HG02852 (cell line): Measurements from ENCODE around the gene CASK.
"Not testable (repeated sequence)": the region's sequence is repeated elsewhere in the genome, so short reads cannot be mapped to it uniquely, and the experiment has no call there.

Source experiments
- ATAC-seq: cut with Tn5 transposase; IDR thresholded peaks from one replicate; pipeline ENCODE4 v1.9.1; 2021; ENCODE audit warnings: mild to moderate bottlenecking, moderate library complexity; ENCODE audit not compliant: unreplicated experiment

Gene CASK

GRCh38 chrX:41529221-41529620 lies 394.1 kb downstream of the CASK start:
- no peak for ATAC-seq

- no peak for ATAC-seq
Observed at GRCh38 chrX:41528784-41529183, 394.6 kb downstream of the CASK start.

DNA sequence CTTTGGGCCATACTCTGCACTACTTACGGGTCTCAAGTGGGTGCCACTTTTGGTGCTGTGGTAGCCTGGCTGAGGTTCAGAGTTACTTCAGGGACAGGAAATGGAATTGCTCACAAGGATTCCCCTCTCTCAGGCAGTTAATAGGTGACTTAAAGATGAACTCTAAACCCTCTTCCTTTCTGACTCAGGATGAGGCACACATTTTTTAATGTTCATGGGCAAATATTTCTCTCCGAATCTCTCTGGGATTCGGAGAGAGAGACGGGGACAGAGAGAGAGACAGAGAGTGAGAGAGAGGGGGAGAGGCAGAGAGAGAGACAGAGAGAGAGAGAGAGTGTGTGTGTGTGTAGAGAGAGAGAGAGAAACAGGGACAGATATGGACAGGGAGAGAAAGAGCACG lies 396.4 kb downstream of the CASK start:
- no peak for ATAC-seq

GRCh38 chrX:41526271-41526670 lies 397.1 kb downstream of the CASK start:
- ATAC-seq: no peak

GRCh38 chrX:41522671-41523070 lies 400.7 kb downstream of the CASK start:
- no peak for ATAC-seq

DNA sequence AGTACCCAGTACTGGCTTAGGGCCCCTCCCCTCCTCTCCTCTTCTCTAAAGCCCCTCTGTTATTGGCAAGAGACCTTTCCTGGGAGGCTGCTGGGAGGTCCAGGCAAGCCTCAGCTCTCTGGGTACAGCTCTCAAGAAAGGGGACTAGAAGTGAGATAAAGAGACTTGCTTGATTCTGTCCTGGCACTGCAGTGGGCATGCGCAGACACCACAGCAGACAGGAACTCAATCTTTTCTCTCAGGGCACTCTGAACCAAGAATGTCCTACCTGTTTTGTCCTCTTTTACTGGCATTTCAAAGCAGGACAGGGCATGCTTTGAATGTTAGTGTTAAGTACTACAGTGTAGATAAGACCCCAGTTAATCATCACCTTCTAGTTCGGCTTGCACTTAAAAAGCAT lies 401.3 kb downstream of the CASK start:
- ATAC-seq: no peak

GRCh38 chrX:41519468-41519867 lies 403.9 kb downstream of the CASK start:
- ATAC-seq: no peak

DNA sequence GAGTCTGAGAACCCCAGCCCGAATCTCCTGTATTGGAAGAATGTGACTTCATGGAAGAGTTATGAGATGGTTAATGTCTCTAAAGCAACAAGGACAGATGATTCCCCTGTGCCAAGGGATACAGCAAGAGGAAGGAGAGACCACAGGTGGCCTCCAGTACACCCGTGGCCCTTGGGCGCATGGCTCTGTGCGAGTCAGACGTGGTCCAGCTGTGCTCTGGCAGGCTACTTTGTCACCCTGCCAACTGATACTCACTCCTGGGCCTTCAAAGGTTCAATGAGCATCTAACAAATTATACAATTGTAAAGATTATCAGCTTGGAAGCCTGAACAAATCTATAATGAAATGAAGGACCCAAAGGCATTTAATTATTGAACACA lies 404.5 kb downstream of the CASK start:
- no peak for ATAC-seq

DNA sequence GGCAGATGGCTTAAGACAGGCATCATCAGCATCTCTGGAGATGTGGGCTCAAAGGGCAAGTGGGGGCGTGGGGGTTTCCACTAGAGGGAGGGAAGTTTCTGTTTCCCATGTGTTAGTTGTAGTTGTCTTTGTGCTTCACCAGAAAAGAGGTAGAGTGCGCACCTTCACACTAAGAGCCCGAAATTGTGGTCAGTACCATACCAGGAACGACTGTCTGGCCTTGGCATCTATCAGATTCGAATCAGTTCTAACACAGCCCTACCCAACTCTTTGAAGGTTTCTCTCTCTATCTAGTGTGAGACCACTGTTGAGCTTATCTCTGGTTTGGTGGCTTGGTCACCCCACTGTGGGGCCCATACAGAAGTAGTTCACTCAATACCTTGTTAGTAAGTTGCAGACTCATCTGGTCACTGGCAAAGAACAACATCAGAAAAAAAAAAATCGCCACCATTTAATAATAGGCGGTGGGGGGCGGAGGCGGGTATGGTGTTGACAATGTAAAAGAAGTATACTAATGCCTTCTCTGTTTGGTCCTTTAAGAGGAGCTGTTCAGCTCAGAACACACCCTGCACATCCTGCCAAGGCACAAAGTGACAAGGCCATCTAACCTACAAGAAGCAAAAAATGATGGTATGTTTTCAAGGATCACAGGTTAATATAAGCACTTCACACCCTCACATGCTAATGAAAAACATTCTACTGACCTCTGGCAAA lies 405.1 kb downstream of the CASK start:
- ATAC-seq: no peak

- ATAC-seq: no peak
Observed at GRCh38 chrX:41516999-41517765, 406.2 kb downstream of the CASK start.

DNA sequence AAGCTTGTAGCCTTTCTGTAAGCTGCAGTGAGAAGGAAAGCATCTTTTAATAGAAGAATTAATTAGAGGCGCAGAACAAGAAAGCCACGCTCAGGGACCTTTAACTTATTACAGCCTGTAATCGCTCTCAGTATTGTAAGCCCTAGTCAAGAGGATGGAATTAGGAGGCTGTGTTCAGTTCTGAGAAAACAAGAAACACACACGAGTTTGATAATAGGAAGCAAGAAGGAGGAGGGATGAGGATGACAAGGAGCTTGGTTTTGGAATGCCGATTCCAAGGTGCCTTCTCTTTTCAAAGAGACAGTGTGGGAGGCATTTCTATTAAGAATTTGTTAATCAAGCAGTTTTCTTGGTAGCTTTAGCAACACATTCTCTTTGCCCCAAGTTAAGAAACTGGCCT lies 406.9 kb downstream of the CASK start:
- no peak for ATAC-seq

- no peak for ATAC-seq
Observed at GRCh38 chrX:41515376-41515775, 408.0 kb downstream of the CASK start.

DNA sequence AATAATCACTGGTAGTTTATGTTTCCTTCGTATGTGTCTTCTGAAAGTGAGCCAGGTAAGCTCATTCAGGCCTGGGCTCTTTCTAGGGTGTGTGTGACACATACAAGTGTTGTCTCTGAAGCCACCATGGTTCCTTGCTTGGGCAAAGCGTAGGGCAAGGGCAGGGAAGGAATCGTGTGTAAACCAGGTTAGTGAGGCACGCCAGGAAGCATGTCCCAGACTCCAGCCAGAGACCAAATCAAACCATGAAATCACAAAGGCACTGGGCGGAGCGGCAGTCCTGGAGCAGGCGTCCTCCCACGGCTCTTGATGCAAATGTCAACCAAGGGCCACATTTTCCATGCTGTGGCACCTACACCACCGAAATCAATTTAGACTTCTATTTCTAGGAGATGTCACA lies 409.2 kb downstream of the CASK start:
- no peak for ATAC-seq

GRCh38 chrX:41512853-41513252 lies 410.5 kb downstream of the CASK start:
- not testable (repeated sequence) for ATAC-seq

DNA sequence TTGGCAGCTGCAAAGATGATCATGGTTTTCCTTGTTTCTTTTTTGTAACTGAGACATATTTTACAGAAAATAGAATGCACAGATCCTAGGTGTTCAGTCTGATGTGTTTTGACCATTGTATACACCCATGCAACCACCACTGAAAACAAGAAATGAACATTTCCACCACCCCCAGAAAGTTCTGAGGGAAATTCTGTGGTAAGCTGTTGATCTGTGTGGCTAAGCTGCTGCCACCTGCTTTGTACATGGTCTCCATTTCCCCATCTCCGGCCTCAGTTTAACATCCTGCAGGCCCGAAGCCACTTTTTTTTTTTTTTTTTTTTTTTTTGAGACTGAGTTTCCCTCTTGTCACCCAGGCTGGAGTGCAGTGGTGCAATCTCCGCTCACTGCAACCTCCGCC lies 411.0 kb downstream of the CASK start:
- peak; percentile 99 for ATAC-seq

DNA sequence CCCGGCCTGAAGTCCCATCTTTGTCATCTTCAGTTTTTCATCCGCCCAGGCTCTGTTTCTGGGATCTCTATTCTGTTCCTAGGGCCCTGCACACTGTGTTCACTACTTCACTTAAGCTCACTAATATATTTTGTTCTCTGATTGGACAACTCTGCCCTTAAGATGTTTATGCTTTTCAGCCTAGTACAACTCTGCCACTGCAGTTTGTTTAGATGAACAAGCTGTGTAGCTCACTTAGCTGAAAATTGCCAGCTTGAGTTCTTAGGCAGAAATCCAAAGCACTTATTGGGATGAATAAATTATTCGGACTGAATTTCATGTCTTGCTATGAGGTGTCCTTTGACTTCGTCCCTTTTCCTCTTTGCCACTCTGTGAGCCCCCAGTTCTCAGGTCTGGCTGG lies 415.4 kb downstream of the CASK start:
- no peak for ATAC-seq

DNA sequence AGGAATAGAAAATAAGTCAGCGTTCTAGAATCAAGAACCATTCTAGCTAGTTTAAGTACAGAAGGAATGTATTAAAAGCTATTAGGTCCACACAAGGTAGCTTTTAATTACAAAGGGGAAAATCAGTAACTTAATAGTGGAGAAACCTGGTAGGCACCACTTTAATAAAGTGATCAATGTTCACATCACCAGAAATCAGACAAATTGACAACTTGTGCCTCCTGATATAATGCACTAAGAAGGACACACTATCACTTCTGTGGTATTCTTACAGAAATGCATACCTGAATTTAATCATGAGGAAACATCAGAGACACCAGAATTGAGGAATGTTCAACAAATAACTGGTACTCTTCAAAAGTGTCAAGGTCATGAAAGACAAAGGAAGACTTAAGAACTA lies 421.4 kb downstream of the CASK start:
- ATAC-seq: no peak

- ATAC-seq: no peak
Observed at GRCh38 chrX:41499984-41500383, 423.4 kb downstream of the CASK start.

DNA sequence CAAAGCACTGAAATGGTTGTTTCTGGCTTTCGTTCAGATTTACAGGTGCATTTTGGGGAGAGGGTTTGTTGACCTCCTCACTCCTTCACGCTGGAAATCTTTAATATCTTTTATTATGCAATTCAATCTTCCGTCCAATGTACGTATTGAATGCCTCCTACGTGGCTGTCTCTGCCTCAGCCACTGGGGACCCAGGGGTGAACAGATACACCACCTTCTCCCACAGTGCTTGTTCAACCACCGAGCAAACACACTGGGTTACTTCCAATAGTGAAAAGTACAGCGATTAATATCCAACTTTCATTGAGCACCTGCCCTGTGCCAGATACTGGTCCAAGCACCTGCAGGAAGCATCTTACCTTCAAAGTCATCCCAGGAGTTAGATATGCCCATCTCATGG lies 424.2 kb downstream of the CASK start:
- no peak for ATAC-seq

DNA sequence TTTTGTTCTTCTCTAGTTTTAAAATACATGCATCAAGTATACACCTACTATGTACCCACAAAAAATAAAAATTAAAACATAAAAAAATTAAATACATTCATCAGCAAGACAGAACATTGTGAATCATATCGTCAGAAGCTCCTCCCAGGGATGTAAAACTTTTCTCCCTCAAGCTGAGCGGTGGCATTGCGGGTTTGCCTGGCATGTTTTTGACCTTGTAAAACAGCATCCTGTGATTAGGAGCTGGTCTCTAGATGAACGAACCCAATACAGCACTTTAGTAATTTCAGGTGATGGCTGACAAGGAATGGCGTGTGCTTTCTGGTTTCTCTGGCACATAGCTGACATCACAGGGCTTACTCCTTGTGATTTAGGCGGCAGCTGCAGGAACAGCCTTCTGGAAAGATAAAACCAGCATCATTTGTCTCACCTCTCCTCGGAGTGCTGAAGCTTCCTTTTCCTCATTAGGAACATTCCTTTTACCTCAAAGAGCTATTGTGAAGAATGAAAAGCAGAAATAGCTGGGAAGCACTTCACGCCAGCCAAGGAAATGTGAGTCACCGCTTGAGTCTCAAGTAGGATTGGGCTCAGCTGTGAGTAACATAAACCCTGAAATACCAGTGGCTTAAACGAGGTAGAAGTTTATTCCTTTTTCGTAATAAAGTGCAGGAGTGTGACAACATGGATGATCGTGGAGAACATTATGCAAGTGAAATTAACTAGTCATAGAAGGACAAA lies 431.9 kb downstream of the CASK start:
- ATAC-seq: no peak

GRCh38 chrX:41490446-41490845 lies 432.9 kb downstream of the CASK start:
- no peak for ATAC-seq
